Activated naive CD4-positive, alpha-beta T cell treated with anti-CD3 and anti-CD28 coated beads, Interleukin-2, amount 50 U/mL, for 24 hours (primary cell): Measurements from ENCODE around the gene CCDC102A.
"Not testable (repeated sequence)": the region's sequence is repeated elsewhere in the genome, so short reads cannot be mapped to it uniquely, and the experiment has no call there.

Experiments used
- H3K27ac Mint-ChIP-seq: one replicate; pipeline ENCODE4 v1.8.0; 2021; ENCODE audit warnings: mild to moderate bottlenecking, mixed read lengths
- H3K27me3 Mint-ChIP-seq: one replicate; pipeline ENCODE4 v1.8.0; 2021; ENCODE audit warnings: mixed read lengths
- H3K36me3 Mint-ChIP-seq: one replicate; pipeline ENCODE4 v1.8.0; 2021; ENCODE audit warnings: mixed read lengths
- H3K4me1 Mint-ChIP-seq: one replicate; pipeline ENCODE4 v1.8.0; 2021; ENCODE audit warnings: mixed read lengths
- H3K4me3 Mint-ChIP-seq: one replicate; pipeline ENCODE4 v1.8.0; 2021; ENCODE audit warnings: mild to moderate bottlenecking, mixed read lengths
- H3K9me3 Mint-ChIP-seq: one replicate; pipeline ENCODE4 v1.8.0; 2021; ENCODE audit warnings: mixed read lengths

CCDC102A gene

DNA sequence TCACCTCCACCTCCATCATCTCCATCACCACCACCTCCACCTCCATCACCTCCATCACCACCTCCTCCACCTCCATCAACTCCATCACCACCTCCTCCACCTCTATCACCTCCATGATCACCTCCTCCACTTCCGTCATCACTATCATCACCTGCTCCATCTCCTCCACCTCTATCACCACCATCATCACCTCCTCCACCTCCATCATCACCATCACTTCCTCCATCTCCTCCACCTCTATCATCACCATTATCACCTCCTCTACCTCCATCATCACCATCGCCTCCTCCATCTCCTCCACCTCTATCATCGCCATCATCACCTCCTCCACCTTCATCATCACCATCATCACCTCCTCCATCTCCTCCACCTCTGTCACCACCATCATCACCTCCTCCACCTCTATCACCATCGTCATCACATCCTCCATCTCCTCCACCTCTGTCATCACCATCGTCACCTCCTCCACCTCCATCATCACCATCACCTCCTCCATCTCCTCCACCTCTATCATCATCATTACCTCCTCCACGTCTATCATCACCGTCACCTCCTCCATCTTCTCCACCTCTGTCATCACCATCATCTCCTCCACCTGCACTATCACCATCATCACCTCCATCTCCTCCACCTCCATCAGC is 33.1 kb upstream of the CCDC102A start:
- Mint-ChIP-seq H3K27me3 (no peaks in the 10 kb centered on the region), H3K4me1 (no peaks in the 10 kb centered on the region), H3K27ac (no peak overlapping the region), H3K36me3 (peaks cover 2% of the 10 kb centered on the region), H3K9me3 (no peaks in the 10 kb centered on the region), H3K4me3 (no peak overlapping the region)

DNA sequence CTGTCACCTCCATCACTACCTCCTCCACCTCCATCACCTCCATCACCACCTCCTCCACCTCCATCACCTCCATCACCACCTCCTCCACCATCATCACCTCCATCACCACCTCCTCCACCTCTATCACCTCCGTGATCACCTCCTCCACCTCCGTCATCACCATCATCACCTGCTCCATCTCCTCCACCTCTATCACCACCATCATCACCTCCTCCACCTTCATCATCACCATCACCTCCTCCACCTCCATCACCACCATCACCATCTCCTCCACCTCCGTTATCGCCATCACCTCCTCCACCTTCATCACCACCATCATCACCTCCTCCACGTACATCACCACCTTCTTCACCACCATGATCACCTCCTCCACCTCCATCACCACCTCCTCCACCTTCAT is 32.4 kb upstream of the CCDC102A start:
- not testable (repeated sequence) for H3K27ac Mint-ChIP-seq, H3K36me3 Mint-ChIP-seq, H3K9me3 Mint-ChIP-seq, H3K4me3 Mint-ChIP-seq, H3K4me1 Mint-ChIP-seq, H3K27me3 Mint-ChIP-seq

DNA sequence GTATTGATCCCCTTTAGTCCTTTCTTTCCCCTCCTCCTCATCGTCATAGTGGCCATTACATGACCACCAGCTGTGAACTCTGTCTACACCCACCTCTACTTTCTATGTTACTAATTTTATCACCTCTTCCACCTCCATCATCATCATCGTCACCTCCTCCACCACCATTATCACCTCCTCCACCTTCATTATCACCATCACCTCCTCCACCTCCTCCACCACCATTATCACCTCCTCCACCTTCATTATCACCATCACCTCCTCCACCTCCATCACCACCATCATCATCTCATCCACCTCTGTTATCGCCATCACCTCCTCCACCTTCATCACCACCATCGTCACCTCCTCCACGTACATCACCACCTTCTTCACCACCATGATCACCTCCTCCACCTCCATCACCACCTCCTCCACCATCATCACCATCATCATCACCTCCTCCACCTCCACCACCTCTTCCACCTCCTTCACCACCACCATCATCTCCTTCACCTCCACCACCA is 31.9 kb upstream of the CCDC102A start:
- no peaks in the 10 kb centered on the region for H3K9me3 Mint-ChIP-seq
- no peaks in the 10 kb centered on the region for H3K27me3 Mint-ChIP-seq
- H3K27ac Mint-ChIP-seq, result no peak overlapping the region
- H3K4me1 Mint-ChIP-seq, result no peaks in the 10 kb centered on the region
- H3K36me3 Mint-ChIP-seq, result peaks cover 2% of the 10 kb centered on the region
- no peak overlapping the region for H3K4me3 Mint-ChIP-seq

DNA sequence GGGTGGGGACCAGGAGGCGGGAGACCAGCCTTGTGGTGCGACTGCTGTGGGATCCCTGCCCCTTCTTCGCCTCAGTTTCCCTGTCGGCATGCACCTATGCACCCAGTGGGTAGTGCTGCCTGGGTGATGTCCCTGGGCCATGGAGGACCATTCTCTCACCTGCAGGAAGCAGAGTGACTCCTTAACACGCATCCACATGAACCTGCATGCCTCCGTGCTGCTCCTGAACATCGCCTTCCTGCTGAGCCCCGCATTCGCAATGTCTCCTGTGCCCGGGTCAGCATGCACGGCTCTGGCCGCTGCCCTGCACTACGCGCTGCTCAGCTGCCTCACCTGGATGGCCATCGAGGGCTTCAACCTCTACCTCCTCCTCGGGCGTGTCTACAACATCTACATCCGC is 31.3 kb upstream of the CCDC102A start:
- Mint-ChIP-seq H3K4me3 (no peak overlapping the region), H3K4me1 (no peaks in the 10 kb centered on the region), H3K27me3 (no peaks in the 10 kb centered on the region), H3K36me3 (peaks cover 2% of the 10 kb centered on the region), H3K27ac (no peak overlapping the region), H3K9me3 (no peaks in the 10 kb centered on the region)

DNA sequence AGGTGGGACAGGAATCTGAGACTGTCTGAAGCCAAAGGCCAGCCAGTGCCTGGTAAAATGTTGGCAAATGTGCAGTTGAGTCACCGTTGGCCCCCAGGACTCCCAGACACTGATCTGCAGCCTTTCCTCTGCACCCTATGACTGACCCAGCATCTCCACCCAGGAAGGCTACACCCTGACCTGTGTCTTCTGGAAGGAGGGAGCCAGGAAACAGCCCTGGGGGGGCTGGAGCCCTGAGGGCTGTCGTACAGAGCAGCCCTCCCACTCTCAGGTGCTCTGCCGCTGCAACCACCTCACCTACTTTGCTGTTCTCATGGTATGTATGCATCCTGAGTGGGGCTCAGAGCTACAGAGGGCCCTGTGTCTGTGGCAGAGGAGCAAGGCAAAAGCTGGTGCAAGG is 30.1 kb upstream of the CCDC102A start:
- Mint-ChIP-seq H3K27ac (no peak overlapping the region), H3K36me3 (peaks cover 2% of the 10 kb centered on the region), H3K4me1 (no peaks in the 10 kb centered on the region), H3K9me3 (no peaks in the 10 kb centered on the region), H3K4me3 (no peak overlapping the region), H3K27me3 (no peaks in the 10 kb centered on the region)

DNA sequence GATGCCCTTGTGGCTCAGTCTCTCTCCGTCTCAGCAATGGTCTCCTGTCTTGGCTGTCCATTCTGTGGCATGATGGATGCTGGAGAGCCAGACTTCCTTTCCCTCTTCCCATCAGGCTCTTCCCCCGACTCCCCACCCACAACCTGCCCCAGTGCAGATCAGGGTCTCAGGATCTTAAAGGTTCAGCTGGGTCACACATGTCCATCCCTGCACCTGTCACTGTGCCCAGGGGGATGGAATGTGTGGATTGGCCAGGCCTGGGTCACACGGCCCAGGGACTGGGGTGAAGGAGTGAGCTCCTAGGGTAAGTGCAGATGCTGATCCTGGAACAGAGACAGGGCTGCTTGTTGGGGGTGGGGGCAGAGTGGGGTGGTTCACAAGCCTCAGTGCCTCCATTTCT is 29.1 kb upstream of the CCDC102A start:
- H3K27me3 Mint-ChIP-seq, result no peaks in the 10 kb centered on the region
- H3K4me1 Mint-ChIP-seq, result no peaks in the 10 kb centered on the region
- peaks cover 5% of the 10 kb centered on the region for H3K36me3 Mint-ChIP-seq
- H3K9me3 Mint-ChIP-seq, result peaks cover 6% of the 10 kb centered on the region
- H3K4me3 Mint-ChIP-seq, result no peak overlapping the region
- no peak overlapping the region for H3K27ac Mint-ChIP-seq

DNA sequence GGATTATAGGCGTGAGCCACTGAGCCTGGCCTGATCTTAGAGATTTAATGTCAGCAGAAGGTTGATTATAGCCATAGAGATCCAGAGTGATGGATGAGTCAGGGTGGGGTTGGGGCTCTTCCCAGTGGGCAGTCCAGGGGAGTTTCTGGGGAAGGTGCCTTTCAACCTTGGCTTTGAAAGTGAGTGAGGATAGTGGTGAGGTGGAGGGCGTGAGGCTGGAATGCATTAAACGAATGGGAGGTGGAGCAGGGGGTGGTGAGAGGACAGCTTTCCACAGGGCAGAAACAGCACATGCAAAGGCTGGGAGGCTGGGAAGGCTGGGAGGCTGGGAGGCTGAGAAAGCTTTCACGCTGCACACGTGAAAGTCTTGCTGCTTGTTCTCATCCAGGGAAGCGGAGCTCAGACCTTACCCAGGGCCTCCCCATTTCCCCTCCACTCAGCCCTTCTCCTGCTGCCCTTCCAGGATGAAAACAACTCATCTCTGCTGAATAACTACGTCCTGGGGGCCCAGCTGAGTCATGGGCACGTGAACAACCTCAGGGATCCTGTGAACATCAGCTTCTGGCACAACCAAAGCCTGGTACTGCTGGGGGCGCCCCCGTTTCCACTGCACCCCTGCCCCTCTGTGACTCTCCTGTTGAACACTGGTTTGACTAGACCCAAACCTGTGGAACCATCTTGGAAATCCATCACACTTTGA is 28.4 kb upstream of the CCDC102A start:
- peaks cover 13% of the 10 kb centered on the region for H3K9me3 Mint-ChIP-seq
- H3K36me3 Mint-ChIP-seq, result peaks cover 10% of the 10 kb centered on the region
- H3K4me1 Mint-ChIP-seq, result no peaks in the 10 kb centered on the region
- no peak overlapping the region for H3K4me3 Mint-ChIP-seq
- H3K27me3 Mint-ChIP-seq, result no peaks in the 10 kb centered on the region
- no peak overlapping the region for H3K27ac Mint-ChIP-seq

DNA sequence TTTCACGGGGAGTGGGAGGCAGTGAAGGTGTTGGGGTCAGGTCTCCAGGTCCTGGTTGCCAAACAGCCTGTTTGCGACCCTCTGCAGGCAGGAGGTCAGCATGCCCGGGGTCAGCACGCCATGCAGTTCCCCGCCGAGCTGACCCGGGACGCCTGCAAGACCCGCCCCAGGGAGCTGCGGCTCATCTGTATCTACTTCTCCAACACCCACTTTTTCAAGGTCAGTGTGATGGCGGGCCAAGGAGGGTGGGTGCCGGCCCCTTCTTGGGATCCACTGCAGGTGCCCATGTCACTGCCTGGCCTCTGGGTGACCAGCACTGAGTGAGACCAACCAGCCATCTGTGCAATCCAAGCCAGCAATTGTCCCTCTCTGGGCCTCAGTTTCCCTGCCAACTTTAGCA is 27.4 kb upstream of the CCDC102A start:
- peaks cover 8% of the 10 kb centered on the region for H3K36me3 Mint-ChIP-seq
- H3K27ac Mint-ChIP-seq, result no peak overlapping the region
- H3K27me3 Mint-ChIP-seq, result no peaks in the 10 kb centered on the region
- H3K4me1 Mint-ChIP-seq, result no peaks in the 10 kb centered on the region
- no peak overlapping the region for H3K4me3 Mint-ChIP-seq
- peaks cover 14% of the 10 kb centered on the region for H3K9me3 Mint-ChIP-seq

DNA sequence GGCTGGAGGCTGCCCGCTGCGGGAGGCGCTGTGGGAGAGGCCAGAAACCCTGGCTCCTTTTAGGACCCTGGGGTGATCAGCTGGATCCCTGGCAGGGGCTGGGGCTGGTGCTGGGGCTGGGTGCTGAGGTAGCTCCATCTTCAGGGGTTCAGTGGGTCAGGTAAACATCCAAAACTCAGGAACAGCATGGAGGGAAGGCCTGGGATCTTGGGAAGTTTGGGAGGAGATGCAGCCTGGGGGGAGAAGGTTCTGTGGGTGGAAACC is 27.0 kb upstream of the CCDC102A start:
- H3K4me1 Mint-ChIP-seq, result no peaks in the 10 kb centered on the region
- H3K27me3 Mint-ChIP-seq, result no peaks in the 10 kb centered on the region
- no peak overlapping the region for H3K4me3 Mint-ChIP-seq
- H3K27ac Mint-ChIP-seq, result no peak overlapping the region
- peaks cover 8% of the 10 kb centered on the region for H3K36me3 Mint-ChIP-seq
- H3K9me3 Mint-ChIP-seq, result peaks cover 14% of the 10 kb centered on the region

DNA sequence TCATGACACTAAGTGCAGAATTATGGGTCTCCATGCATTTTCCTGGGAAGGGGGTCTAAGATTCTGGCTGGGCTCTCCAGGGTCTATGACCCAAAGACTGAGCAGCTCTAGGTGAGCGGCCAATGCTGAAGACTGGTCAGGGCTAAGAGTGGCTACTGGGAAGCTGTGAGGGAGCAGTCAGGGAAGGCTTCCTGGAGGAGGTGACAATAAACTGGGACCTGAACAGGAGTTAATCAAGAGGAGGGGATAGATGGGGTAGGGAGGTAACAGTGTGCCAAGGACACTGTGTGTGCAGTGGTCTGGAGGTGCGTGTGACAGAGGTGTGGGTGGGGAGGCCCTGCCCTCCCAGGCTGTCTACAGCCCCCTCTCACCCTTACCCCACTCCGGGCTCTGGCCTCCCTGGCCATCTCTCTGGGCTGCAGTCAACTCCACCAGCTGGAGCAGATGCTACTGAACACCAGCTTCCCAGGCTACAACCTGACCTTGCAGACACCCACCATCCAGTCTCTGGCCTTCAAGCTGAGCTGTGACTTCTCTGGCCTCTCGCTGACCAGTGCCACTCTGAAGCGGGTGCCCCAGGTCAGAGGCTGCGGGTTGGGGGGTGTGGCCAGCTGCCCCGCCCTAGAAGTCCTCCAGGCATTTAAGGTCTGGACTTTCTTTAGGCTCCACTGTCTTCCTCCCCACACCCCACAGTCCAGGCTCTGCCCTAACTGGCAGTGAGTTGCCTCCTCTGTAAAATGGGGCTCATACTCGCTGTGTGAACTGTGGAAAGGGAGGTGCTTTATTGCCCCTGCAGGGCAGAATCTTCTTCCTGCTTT is 26.5 kb upstream of the CCDC102A start:
- Mint-ChIP-seq H3K27me3 (no peaks in the 10 kb centered on the region), H3K27ac (peak overlapping the region; percentile 23), H3K4me1 (no peaks in the 10 kb centered on the region), H3K4me3 (no peak overlapping the region), H3K36me3 (peaks cover 8% of the 10 kb centered on the region), H3K9me3 (peaks cover 14% of the 10 kb centered on the region)

DNA sequence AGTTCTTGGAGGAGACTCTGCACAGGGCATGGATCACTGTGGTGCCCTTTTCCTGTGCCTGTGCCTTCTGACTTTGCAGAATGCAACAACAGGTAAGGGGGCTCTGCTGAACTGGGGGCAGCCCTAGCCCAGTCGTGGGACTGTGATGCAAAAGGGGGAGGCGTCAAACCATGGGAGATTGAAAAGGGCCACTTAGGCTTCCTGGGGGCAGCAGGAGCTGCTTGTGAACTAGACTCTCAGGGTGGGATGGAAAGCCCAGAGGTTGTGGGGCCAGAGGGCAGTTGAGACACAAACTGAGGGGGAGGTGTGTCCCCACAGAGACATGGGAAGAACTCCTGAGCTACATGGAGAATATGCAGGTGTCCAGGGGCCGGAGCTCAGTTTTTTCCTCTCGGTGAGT is 25.7 kb upstream of the CCDC102A start:
- Mint-ChIP-seq H3K27me3 (no peaks in the 10 kb centered on the region), H3K9me3 (peaks cover 14% of the 10 kb centered on the region), H3K36me3 (peaks cover 8% of the 10 kb centered on the region), H3K4me1 (peaks cover 5% of the 10 kb centered on the region), H3K27ac (no peak overlapping the region), H3K4me3 (no peak overlapping the region)

DNA sequence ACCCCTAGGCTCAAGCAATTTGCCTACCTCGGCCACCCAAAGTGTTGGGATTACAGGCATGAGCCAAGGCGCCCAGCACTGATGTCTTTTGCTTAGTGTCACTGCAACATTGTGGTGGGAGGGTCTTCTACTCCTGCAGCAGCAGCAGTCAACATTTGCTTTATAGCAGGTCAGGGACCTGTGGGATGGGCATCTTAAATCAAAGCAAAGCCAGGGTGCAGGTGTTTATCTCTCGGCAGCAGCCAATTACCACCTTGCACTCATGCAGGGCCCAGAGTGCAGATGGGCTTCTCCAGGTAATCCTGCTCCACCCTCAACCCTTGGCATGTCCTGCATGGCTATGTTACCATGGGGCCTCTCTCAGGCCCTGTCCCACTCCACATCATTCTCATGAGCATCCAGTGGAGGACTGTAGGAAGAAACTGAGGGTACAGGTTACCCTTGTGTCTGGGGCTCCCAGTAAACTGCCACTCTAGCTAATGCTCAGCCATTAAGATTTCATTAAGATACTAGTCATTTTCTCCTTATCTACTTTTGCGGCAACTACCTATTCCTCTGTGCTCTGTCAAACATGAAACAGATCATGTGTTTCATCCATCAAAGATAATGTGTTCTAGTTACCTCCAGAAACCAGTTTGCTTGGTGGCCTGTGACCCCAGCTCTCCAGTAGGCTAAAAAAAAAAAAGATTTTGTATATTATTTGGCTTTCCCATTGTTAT is 22.9 kb upstream of the CCDC102A start:
- peaks cover 8% of the 10 kb centered on the region for H3K36me3 Mint-ChIP-seq
- peaks cover 14% of the 10 kb centered on the region for H3K9me3 Mint-ChIP-seq
- no peaks in the 10 kb centered on the region for H3K27me3 Mint-ChIP-seq
- no peak overlapping the region for H3K27ac Mint-ChIP-seq
- no peak overlapping the region for H3K4me3 Mint-ChIP-seq
- peaks cover 5% of the 10 kb centered on the region for H3K4me1 Mint-ChIP-seq

DNA sequence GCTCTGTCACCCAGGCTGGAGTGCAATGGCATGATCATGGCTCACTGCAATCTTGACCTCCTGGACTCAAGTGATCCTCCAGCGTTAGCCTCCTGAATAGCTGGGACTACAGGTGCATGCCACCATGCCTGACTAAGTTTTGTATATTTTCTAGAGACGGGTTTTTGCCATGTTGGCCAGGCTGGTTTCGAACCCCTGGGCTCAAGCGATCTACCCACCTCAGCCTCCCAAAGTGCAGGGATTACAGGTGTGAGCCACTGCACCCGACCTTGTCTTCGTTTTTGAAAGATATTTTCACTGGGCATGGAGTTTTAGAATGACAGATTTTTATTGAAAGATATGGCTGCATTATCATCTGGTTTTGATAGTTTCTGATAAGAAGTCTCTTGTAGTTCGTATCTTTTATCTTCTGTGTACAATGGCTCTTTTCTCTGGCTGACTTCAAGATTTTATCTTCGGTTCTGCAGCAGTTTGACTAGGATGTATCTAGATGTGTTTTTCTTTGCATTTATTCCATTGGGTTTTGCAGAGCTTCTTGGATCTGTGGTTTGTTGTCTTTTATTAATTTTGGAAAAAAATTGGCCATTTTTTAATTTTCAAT is 20.7 kb upstream of the CCDC102A start:
- Mint-ChIP-seq H3K27me3 (no peaks in the 10 kb centered on the region), H3K9me3 (peaks cover 14% of the 10 kb centered on the region), H3K27ac (no peak overlapping the region), H3K4me1 (peaks cover 5% of the 10 kb centered on the region), H3K36me3 (peaks cover 8% of the 10 kb centered on the region), H3K4me3 (no peak overlapping the region)

DNA sequence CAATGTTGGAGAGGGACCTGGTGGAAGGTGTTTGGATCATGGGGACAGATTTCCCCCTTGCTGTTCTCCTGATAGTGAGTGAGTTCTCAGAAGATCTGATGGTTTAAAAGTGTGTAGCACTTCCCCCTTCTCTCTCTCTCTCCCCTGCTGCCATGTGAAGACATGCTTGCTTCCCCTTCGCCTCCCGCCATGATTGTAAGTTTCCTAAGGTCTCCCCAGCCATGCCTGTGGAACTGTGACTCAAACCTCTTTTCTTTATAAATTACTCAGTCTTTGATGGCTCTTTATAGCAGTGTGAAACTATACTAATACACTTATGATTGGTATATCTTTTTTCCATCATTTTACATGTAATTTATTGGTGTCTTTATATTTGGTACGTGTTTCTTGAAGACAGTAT is 19.5 kb upstream of the CCDC102A start:
- Mint-ChIP-seq H3K4me1 (peaks cover 13% of the 10 kb centered on the region), H3K27ac (no peak overlapping the region), H3K27me3 (no peaks in the 10 kb centered on the region), H3K9me3 (peaks cover 8% of the 10 kb centered on the region), H3K36me3 (peaks cover 5% of the 10 kb centered on the region), H3K4me3 (no peak overlapping the region)

DNA sequence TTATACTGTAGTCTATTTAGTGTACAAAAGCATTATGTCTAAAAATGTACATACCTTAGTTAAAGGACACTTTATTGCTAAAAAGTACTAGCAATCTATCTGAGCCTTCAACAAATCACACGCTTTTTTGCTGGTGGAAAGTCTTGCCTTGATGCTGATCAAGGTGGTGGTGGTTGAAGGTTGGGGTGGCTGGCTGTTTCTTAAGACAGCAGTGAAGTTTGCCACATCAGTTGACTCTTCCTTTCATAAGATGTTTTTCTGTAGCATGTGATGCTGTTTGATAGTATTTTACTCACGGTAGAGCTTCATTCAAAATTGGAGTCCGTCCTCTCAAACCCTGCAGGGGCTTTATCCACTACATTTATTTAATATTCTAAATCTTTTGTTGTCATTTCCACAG is 14.7 kb upstream of the CCDC102A start:
- Mint-ChIP-seq H3K27me3 (no peaks in the 10 kb centered on the region), H3K36me3 (no peaks in the 10 kb centered on the region), H3K4me1 (peaks cover 24% of the 10 kb centered on the region), H3K9me3 (no peaks in the 10 kb centered on the region), H3K4me3 (no peak overlapping the region), H3K27ac (no peak overlapping the region)
